ENCODE measurements around the gene HMOX1.

The HMOX1 gene

GRCh38 chr22:35386670-35387288, 5.9 kb downstream of the HMOX1 start:
- 97% methylated on average over 17 of the region's 19 CpGs for WGBS (ENCODE audit: insufficient coverage)
- no peaks in the 10 kb centered on the region for H3K9me3 ChIP-seq (ENCODE audit: control extremely low read depth in 1 of 5, control insufficient read depth in 4 of 5, insufficient read depth in 2 of 5, low read depth in 1 of 5, low read length in 4 of 5)
- no peaks in the 10 kb centered on the region for H3K4me1 ChIP-seq (ENCODE audit: control extremely low read depth in 1 of 4, control insufficient read depth in 4 of 4, insufficient read depth in 4 of 4, low read length in 3 of 4)
- ChIA-PET POLR2A (no interaction called here), CTCF (interaction anchor here (1.3 kb wide), 1 partner anchor 12 kb away, joined by 3 read pairs; no protein-coding TSS in a partner anchor)
- H3K27ac ChIP-seq (ENCODE audit: insufficient read depth in 1 of 2, low read depth in 1 of 2, low read length in 2 of 2, poor library complexity in 1 of 2, severe bottlenecking in 2 of 2): no peak overlapping the region
- H3K36me3 ChIP-seq (ENCODE audit: control insufficient read depth in 4 of 4, insufficient read depth in 4 of 4, low read length in 3 of 4): no peaks in the 10 kb centered on the region
- peaks cover 0 to 10% (median 0%) of the 10 kb centered on the region in 5 experiments for H3K27me3 ChIP-seq (replicated peaks in 2 of 5; ENCODE audit: control insufficient read depth in 4 of 5, insufficient read depth in 5 of 5, low read length in 4 of 5)
- H3K4me3 ChIP-seq (ENCODE audit: control insufficient read depth in 1 of 7, extremely low read depth in 1 of 7, insufficient read depth in 4 of 7, low read depth in 2 of 7, low read length in 6 of 7): no peak overlapping the region
- no peak for DNase-seq

GRCh38 chr22:35390933-35391332, 10.0 kb downstream of the HMOX1 start:
- Histone ChIP-seq H3K4me3 (ENCODE audit: control insufficient read depth in 1 of 7, extremely low read depth in 1 of 7, insufficient read depth in 4 of 7, low read depth in 2 of 7, low read length in 6 of 7) (no peak overlapping the region), H3K27ac (ENCODE audit: insufficient read depth in 1 of 2, low read depth in 1 of 2, low read length in 2 of 2, poor library complexity in 1 of 2, severe bottlenecking in 2 of 2) (no peak overlapping the region), H3K36me3 (ENCODE audit: control insufficient read depth in 4 of 4, insufficient read depth in 4 of 4, low read length in 3 of 4) (no peaks in the 10 kb centered on the region), H3K9me3 (ENCODE audit: control extremely low read depth in 1 of 5, control insufficient read depth in 4 of 5, insufficient read depth in 2 of 5, low read depth in 1 of 5, low read length in 4 of 5) (no peaks in the 10 kb centered on the region), H3K4me1 (ENCODE audit: control extremely low read depth in 1 of 4, control insufficient read depth in 4 of 4, insufficient read depth in 4 of 4, low read length in 3 of 4) (no peaks in the 10 kb centered on the region), H3K27me3 (replicated peaks in 2 of 5; ENCODE audit: control insufficient read depth in 4 of 5, insufficient read depth in 5 of 5, low read length in 4 of 5) (no peaks in the 10 kb centered on the region)
- WGBS (ENCODE audit: insufficient coverage): 100% methylated on average over 2 of the region's 5 CpGs
- CTCF ChIA-PET: interaction anchor here (1.2 kb wide), 1 partner anchor 10 kb away, joined by 3 read pairs; the partner anchor contains the start of gene HMOX1
- DNase-seq: no peak
- POLR2A ChIA-PET: no interaction called here

GRCh38 chr22:35392357-35392756, 11.5 kb downstream of the HMOX1 start:
- Histone ChIP-seq H3K27ac (ENCODE audit: insufficient read depth in 1 of 2, low read depth in 1 of 2, low read length in 2 of 2, poor library complexity in 1 of 2, severe bottlenecking in 2 of 2) (no peak overlapping the region), H3K9me3 (ENCODE audit: control extremely low read depth in 1 of 5, control insufficient read depth in 4 of 5, insufficient read depth in 2 of 5, low read depth in 1 of 5, low read length in 4 of 5) (no peaks in the 10 kb centered on the region), H3K36me3 (ENCODE audit: control insufficient read depth in 4 of 4, insufficient read depth in 4 of 4, low read length in 3 of 4) (no peaks in the 10 kb centered on the region), H3K4me3 (ENCODE audit: control insufficient read depth in 1 of 7, extremely low read depth in 1 of 7, insufficient read depth in 4 of 7, low read depth in 2 of 7, low read length in 6 of 7) (no peak overlapping the region), H3K4me1 (ENCODE audit: control extremely low read depth in 1 of 4, control insufficient read depth in 4 of 4, insufficient read depth in 4 of 4, low read length in 3 of 4) (peaks cover 0 to 12% (median 11%) of the 10 kb centered on the region in 4 experiments), H3K27me3 (replicated peaks in 2 of 5; ENCODE audit: control insufficient read depth in 4 of 5, insufficient read depth in 5 of 5, low read length in 4 of 5) (no peaks in the 10 kb centered on the region)
- ChIA-PET CTCF (interaction anchor here (0.6 to 1.5 kb wide), 2 partner anchors 15 to 24 kb away, joined by 3 read pairs; no protein-coding TSS in a partner anchor), POLR2A (no interaction called here)
- DNase-seq: no peak
- WGBS (ENCODE audit: insufficient coverage): 100% methylated on average over 1 of the region's 2 CpGs

- Histone ChIP-seq H3K36me3 (ENCODE audit: control insufficient read depth in 4 of 4, insufficient read depth in 4 of 4, low read length in 3 of 4) (no peaks in the 10 kb centered on the region), H3K4me3 (ENCODE audit: control insufficient read depth in 1 of 7, extremely low read depth in 1 of 7, insufficient read depth in 4 of 7, low read depth in 2 of 7, low read length in 6 of 7) (no peak overlapping the region), H3K9me3 (ENCODE audit: control extremely low read depth in 1 of 5, control insufficient read depth in 4 of 5, insufficient read depth in 2 of 5, low read depth in 1 of 5, low read length in 4 of 5) (no peaks in the 10 kb centered on the region), H3K27me3 (replicated peaks in 2 of 5; ENCODE audit: control insufficient read depth in 4 of 5, insufficient read depth in 5 of 5, low read length in 4 of 5) (no peaks in the 10 kb centered on the region), H3K4me1 (ENCODE audit: control extremely low read depth in 1 of 4, control insufficient read depth in 4 of 4, insufficient read depth in 4 of 4, low read length in 3 of 4) (peaks cover 0 to 18% (median 12%) of the 10 kb centered on the region in 4 experiments), H3K27ac (ENCODE audit: insufficient read depth in 1 of 2, low read depth in 1 of 2, low read length in 2 of 2, poor library complexity in 1 of 2, severe bottlenecking in 2 of 2) (no peak overlapping the region)
- 95% methylated on average over 13 of the region's 16 CpGs for WGBS (ENCODE audit: insufficient coverage)
- ChIA-PET POLR2A (no interaction called here), CTCF (interaction anchor here (1.5 kb wide), 1 partner anchor 25 kb away, joined by 3 read pairs; no protein-coding TSS in a partner anchor)
- no peak for DNase-seq
Observed at GRCh38 chr22:35393116-35394010, 12.5 kb downstream of the HMOX1 start.

GRCh38 chr22:35394011-35394312, 13.1 kb downstream of the HMOX1 start:
- WGBS (ENCODE audit: insufficient coverage): 100% methylated on average over 2 of the region's 4 CpGs
- no peak overlapping the region for H3K27ac ChIP-seq (ENCODE audit: insufficient read depth in 1 of 2, low read depth in 1 of 2, low read length in 2 of 2, poor library complexity in 1 of 2, severe bottlenecking in 2 of 2)
- no peaks in the 10 kb centered on the region for H3K27me3 ChIP-seq (replicated peaks in 2 of 5; ENCODE audit: control insufficient read depth in 4 of 5, insufficient read depth in 5 of 5, low read length in 4 of 5)
- H3K36me3 ChIP-seq (ENCODE audit: control insufficient read depth in 4 of 4, insufficient read depth in 4 of 4, low read length in 3 of 4): no peaks in the 10 kb centered on the region
- POLR2A ChIA-PET: no interaction called here
- CTCF ChIA-PET: interaction anchor here (1.0 to 1.5 kb wide), 3 partner anchors 26 to 223 kb away, joined by 3 read pairs; partner anchors contain the start of gene MB
- H3K9me3 ChIP-seq (ENCODE audit: control extremely low read depth in 1 of 5, control insufficient read depth in 4 of 5, insufficient read depth in 2 of 5, low read depth in 1 of 5, low read length in 4 of 5): no peaks in the 10 kb centered on the region
- no peak overlapping the region for H3K4me3 ChIP-seq (ENCODE audit: control insufficient read depth in 1 of 7, extremely low read depth in 1 of 7, insufficient read depth in 4 of 7, low read depth in 2 of 7, low read length in 6 of 7)
- DNase-seq: no peak
- peaks cover 0 to 19% (median 12%) of the 10 kb centered on the region in 4 experiments for H3K4me1 ChIP-seq (ENCODE audit: control extremely low read depth in 1 of 4, control insufficient read depth in 4 of 4, insufficient read depth in 4 of 4, low read length in 3 of 4)

- Histone ChIP-seq H3K4me1 (ENCODE audit: control extremely low read depth in 1 of 4, control insufficient read depth in 4 of 4, insufficient read depth in 4 of 4, low read length in 3 of 4) (peaks cover 0 to 25% (median 16%) of the 10 kb centered on the region in 4 experiments), H3K27me3 (replicated peaks in 2 of 5; ENCODE audit: control insufficient read depth in 4 of 5, insufficient read depth in 5 of 5, low read length in 4 of 5) (no peaks in the 10 kb centered on the region), H3K36me3 (ENCODE audit: control insufficient read depth in 4 of 4, insufficient read depth in 4 of 4, low read length in 3 of 4) (no peaks in the 10 kb centered on the region), H3K27ac (ENCODE audit: insufficient read depth in 1 of 2, low read depth in 1 of 2, low read length in 2 of 2, poor library complexity in 1 of 2, severe bottlenecking in 2 of 2) (no peak overlapping the region), H3K4me3 (ENCODE audit: control insufficient read depth in 1 of 7, extremely low read depth in 1 of 7, insufficient read depth in 4 of 7, low read depth in 2 of 7, low read length in 6 of 7) (no peak overlapping the region), H3K9me3 (ENCODE audit: control extremely low read depth in 1 of 5, control insufficient read depth in 4 of 5, insufficient read depth in 2 of 5, low read depth in 1 of 5, low read length in 4 of 5) (no peaks in the 10 kb centered on the region)
- ChIA-PET POLR2A (interaction anchor here (0.6 kb wide), 1 partner anchor 1133 kb away, joined by 3 read pairs; no protein-coding TSS in a partner anchor), CTCF (interaction anchor here (1.0 to 1.2 kb wide), 2 partner anchors 44 to 222 kb away, joined by 3 read pairs; partner anchors contain the start of gene MB)
- DNase-seq: no peak
- no CpG with 5 or more reads among the region's 5 CpGs for WGBS (ENCODE audit: insufficient coverage)
Observed at GRCh38 chr22:35394810-35395563, 14.1 kb downstream of the HMOX1 start.
